Endothelial cell of hepatic sinusoid (primary cell): Measurements from ENCODE around the gene SPATA2.

Experiments
- in situ Hi-C: cut with HindIII; loops from 2 replicates; pipeline ENCODE4 v1.10.0; 2017; ENCODE audit warnings: low sequenced_read_pairs

SPATA2 gene

GRCh38 chr20:49887251-49888211 is 27.8 kb downstream of the SPATA2 start:
- in situ Hi-C loops = no loop called here

GRCh38 chr20:49886571-49887213 is 28.6 kb downstream of the SPATA2 start:
- in situ Hi-C loops = no loop called here

GRCh38 chr20:49885558-49886332 is 29.6 kb downstream of the SPATA2 start:
- in situ Hi-C loops = no loop called here

GRCh38 chr20:49883246-49883802 is 32.0 kb downstream of the SPATA2 start:
- in situ Hi-C loops = no loop called here

- in situ Hi-C loops = no loop called here
Measured at GRCh38 chr20:49882171-49882970, 33.0 kb downstream of the SPATA2 start.

- in situ Hi-C loops = no loop called here
Measured at GRCh38 chr20:49880724-49881445, 34.4 kb downstream of the SPATA2 start.

- in situ Hi-C loops = no loop called here
Measured at GRCh38 chr20:49880177-49880576, 35.2 kb downstream of the SPATA2 start.

GRCh38 chr20:49878977-49879376 is 36.4 kb downstream of the SPATA2 start:
- in situ Hi-C loops = no loop called here

GRCh38 chr20:49877386-49877921 is 37.9 kb downstream of the SPATA2 start:
- in situ Hi-C loops = no loop called here

GRCh38 chr20:49874696-49875095 is 40.6 kb downstream of the SPATA2 start:
- in situ Hi-C loops = no loop called here

GRCh38 chr20:49872056-49872455 is 43.3 kb downstream of the SPATA2 start:
- in situ Hi-C loops = no loop called here

GRCh38 chr20:49871391-49871948 is 43.9 kb downstream of the SPATA2 start:
- in situ Hi-C loops = no loop called here

- in situ Hi-C loops = no loop called here
Measured at GRCh38 chr20:49870261-49870660, 45.1 kb downstream of the SPATA2 start.

GRCh38 chr20:49868964-49869363 is 46.4 kb downstream of the SPATA2 start:
- in situ Hi-C loops = no loop called here

- in situ Hi-C loops = no loop called here
Measured at GRCh38 chr20:49868538-49868937, 46.8 kb downstream of the SPATA2 start.

GRCh38 chr20:49867453-49868215 is 47.7 kb downstream of the SPATA2 start:
- in situ Hi-C loops = no loop called here

GRCh38 chr20:49866051-49866450 is 49.3 kb downstream of the SPATA2 start:
- in situ Hi-C loops = no loop called here

- in situ Hi-C loops = no loop called here
Measured at GRCh38 chr20:49865559-49865958, 49.8 kb downstream of the SPATA2 start.
